HEK293 (cell line): ENCODE data around the gene CA5A.

Source experiments
- CTCF ChIP-seq: fragments of 450-650 bp; formaldehyde crosslinking; IDR thresholded peaks from 2 replicates; pipeline ENCODE4 v1.5.1; 2016; ENCODE audit warnings: missing biosample characterization, missing genetic modification characterization
- ZBTB7A ChIP-seq: fragments of 450-650 bp; formaldehyde crosslinking; IDR thresholded peaks from 2 replicates; pipeline ENCODE4 v1.5.1; 2016; ENCODE audit warnings: low read depth, missing biosample characterization, missing genetic modification characterization

- TF ChIP-seq CTCF (tag by site-specific recombination) = no peak
- no peak for TF ChIP-seq ZBTB7A (tag by site-specific recombination)
Measured at GRCh38 chr16:87843678-87844105, 92.6 kb downstream of the CA5A start.
